Measurements from ENCODE around the gene ALG6. TPM values are rescaled to one million over a fixed set of nuclear protein-coding genes. Genes with fewer than 3 reads are reported as not detected.

Gene ALG6
- total and polyA plus RNA-seq, 2 of the 13 experiments (the other 11 are each of a cell fraction or from before 2014, with no cell fraction given), result 6.8 to 8.1 TPM

- no peak for TF ChIP-seq HMGXB4 (CRISPR knock-in tag; IDR thresholded peaks at IDR 0.05; ENCODE audit: borderline replicate concordance in 1 of 2, low read depth in 1 of 2)
- no peak for TF ChIP-seq MZF1 (CRISPR knock-in tag; IDR thresholded peaks at IDR 0.05; ENCODE audit: borderline replicate concordance)
- TF ChIP-seq CBFB (CRISPR knock-in tag; IDR thresholded peaks at IDR 0.05), result no peak
- TF ChIP-seq, protein P1, sequence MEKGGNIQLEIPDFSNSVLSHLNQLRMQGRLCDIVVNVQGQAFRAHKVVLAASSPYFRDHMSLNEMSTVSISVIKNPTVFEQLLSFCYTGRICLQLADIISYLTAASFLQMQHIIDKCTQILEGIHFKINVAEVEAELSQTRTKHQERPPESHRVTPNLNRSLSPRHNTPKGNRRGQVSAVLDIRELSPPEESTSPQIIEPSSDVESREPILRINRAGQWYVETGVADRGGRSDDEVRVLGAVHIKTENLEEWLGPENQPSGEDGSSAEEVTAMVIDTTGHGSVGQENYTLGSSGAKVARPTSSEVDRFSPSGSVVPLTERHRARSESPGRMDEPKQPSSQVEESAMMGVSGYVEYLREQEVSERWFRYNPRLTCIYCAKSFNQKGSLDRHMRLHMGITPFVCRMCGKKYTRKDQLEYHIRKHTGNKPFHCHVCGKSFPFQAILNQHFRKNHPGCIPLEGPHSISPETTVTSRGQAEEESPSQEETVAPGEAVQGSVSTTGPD (CRISPR knock-in tag; IDR thresholded peaks at IDR 0.05), result no peak
- TF ChIP-seq ZNF674 (CRISPR knock-in tag; IDR thresholded peaks at IDR 0.05; ENCODE audit: low read depth), result no peak
- no peak for TF ChIP-seq HOXD1 (CRISPR knock-in tag; IDR thresholded peaks at IDR 0.05)
- TF ChIP-seq, protein P2, sequence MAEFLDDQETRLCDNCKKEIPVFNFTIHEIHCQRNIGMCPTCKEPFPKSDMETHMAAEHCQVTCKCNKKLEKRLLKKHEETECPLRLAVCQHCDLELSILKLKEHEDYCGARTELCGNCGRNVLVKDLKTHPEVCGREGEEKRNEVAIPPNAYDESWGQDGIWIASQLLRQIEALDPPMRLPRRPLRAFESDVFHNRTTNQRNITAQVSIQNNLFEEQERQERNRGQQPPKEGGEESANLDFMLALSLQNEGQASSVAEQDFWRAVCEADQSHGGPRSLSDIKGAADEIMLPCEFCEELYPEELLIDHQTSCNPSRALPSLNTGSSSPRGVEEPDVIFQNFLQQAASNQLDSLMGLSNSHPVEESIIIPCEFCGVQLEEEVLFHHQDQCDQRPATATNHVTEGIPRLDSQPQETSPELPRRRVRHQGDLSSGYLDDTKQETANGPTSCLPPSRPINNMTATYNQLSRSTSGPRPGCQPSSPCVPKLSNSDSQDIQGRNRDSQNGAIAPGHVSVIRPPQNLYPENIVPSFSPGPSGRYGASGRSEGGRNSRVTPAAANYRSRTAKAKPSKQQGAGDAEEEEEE (CRISPR knock-in tag; IDR thresholded peaks at IDR 0.05; ENCODE audit: borderline replicate concordance), result no peak
- TF ChIP-seq ZNF570 (CRISPR knock-in tag; IDR thresholded peaks at IDR 0.05; ENCODE audit: borderline replicate concordance), result no peak
Measured at GRCh38 chr1:63324779-63325119, 42.7 kb upstream of the ALG6 start (continued).
